ENCODE measurements around the gene TP63. TPM values are rescaled to one million over a fixed set of nuclear protein-coding genes. Genes with fewer than 3 reads are reported as not detected.

Gene TP63
- polyA plus RNA-seq, 2 of the 4 experiments (the other 2 are of a cell fraction), result 1.5 to 5.4 TPM

GRCh38 chr3:189708375-189708774 is 77.2 kb downstream of the TP63 start:
- WGBS (ENCODE audit: missing lambda C conversion rate), result 76% methylated on average over 3 of the region's 3 CpGs
- no peak for TF ChIP-seq CTCF (IDR thresholded peaks at IDR 0.05)
- no peak for TF ChIP-seq POLR2A (IDR thresholded peaks at IDR 0.05; ENCODE audit: low read length)
- no peak for TF ChIP-seq JUNB (IDR thresholded peaks at IDR 0.05)
- TF ChIP-seq HDAC2 (IDR thresholded peaks at IDR 0.05), result no peak
- no peak for TF ChIP-seq HOXB13 (CRISPR knock-in tag; IDR thresholded peaks at IDR 0.05; ENCODE audit: low read depth)
- ChIA-PET CTCF (no interaction called here), POLR2A (no interaction called here)
- ATAC-seq (no peak), DNase-seq (ENCODE audit: low read depth in 1 of 2, low spot score in 1 of 2) (no peak), FAIRE-seq (no peak)
- H3K9me3 ChIP-seq, result no peaks in the 10 kb centered on the region
- H3K4me3 ChIP-seq, result no peak overlapping the region
- H3K27ac ChIP-seq, result peak overlapping the region in 1 of 2 experiments; percentile 63; a peak in 2 of 6 replicates
- H3K4me1 ChIP-seq, result peaks cover 38% of the 10 kb centered on the region
- no peak overlapping the region for H3K4me2 ChIP-seq

GRCh38 chr3:189710620-189711402 is 79.6 kb downstream of the TP63 start:
- FAIRE-seq (peak; percentile 67), ATAC-seq (peak; percentile 92 to 95), DNase-seq (ENCODE audit: low read depth in 1 of 2, low spot score in 1 of 2) (peak; percentile 23 to 86)
- POLR2A ChIA-PET, result interaction anchor here (1.2 kb wide), 1 partner anchor 356 kb away, joined by 4 read pairs; no protein-coding TSS in a partner anchor
- CTCF ChIA-PET, result interaction anchor here (1.8 kb wide), 1 partner anchor 25 kb away, joined by 4 read pairs; no protein-coding TSS in a partner anchor
- peak overlapping the region; percentile 67 to 78 for H3K27ac ChIP-seq
- no peaks in the 10 kb centered on the region for H3K9me3 ChIP-seq
- peak overlapping the region; percentile 58 for H3K4me2 ChIP-seq
- H3K4me3 ChIP-seq, result no peak overlapping the region
- H3K4me1 ChIP-seq, result peaks cover 49% of the 10 kb centered on the region
- TF ChIP-seq GATA3 (IDR thresholded peaks at IDR 0.05; ENCODE audit: borderline replicate concordance) (peak; percentile 70; the same call in 1 of the 2 replicates), HOXB5 (CRISPR knock-in tag; IDR thresholded peaks at IDR 0.05) (no peak), E2F6 (IDR thresholded peaks at IDR 0.05; ENCODE audit: borderline replicate concordance, low read depth) (no peak), ATOH8 (CRISPR knock-in tag; IDR thresholded peaks at IDR 0.05; ENCODE audit: low read depth) (no peak), NFE2L2 (conservative IDR thresholded peaks at IDR 0.05; ENCODE audit: low read length) (no peak), SMC3 (IDR thresholded peaks at IDR 0.05) (no peak), CEBPB (IDR thresholded peaks at IDR 0.05) (no peak; a peak in 1 of 4 replicates), SREBF2 (IDR thresholded peaks at IDR 0.05) (no peak), ZSCAN20 (CRISPR knock-in tag; IDR thresholded peaks at IDR 0.05) (no peak), HMGXB4 (CRISPR knock-in tag; IDR thresholded peaks at IDR 0.05; ENCODE audit: borderline replicate concordance) (no peak), NR3C1 (IDR thresholded peaks at IDR 0.05) (no peak), HDAC2 (IDR thresholded peaks at IDR 0.05) (no peak), ZNF302 (CRISPR knock-in tag; IDR thresholded peaks at IDR 0.05) (no peak), CTCF (IDR thresholded peaks at IDR 0.05) (no peak), MYC (IDR thresholded peaks at IDR 0.05; ENCODE audit: borderline replicate concordance, low read length) (no peak), CHD2 (IDR thresholded peaks at IDR 0.05; ENCODE audit: low read length, partially characterized antibody) (no peak), MAFK (IDR thresholded peaks at IDR 0.05; ENCODE audit: partially characterized antibody) (peak; percentile 83), ZFP36 (IDR thresholded peaks at IDR 0.05; ENCODE audit: borderline replicate concordance, partially characterized antibody) (no peak), EP300 (IDR thresholded peaks at IDR 0.05) (peak; percentile 15 to 68; a peak in 2 of 5 replicates), RAD21 (conservative IDR thresholded peaks at IDR 0.05 in 1 of 2, IDR thresholded peaks at IDR 0.05 in 1 of 2) (peak in 1 of 2 experiments; percentile 1; a peak in 1 of 5 replicates), BHLHE40 (IDR thresholded peaks at IDR 0.05; ENCODE audit: low read depth, low read length) (no peak), FOSL2 (IDR thresholded peaks at IDR 0.05) (no peak), FOSL2 (CRISPR knock-in tag; IDR thresholded peaks at IDR 0.05) (peak; percentile 69), ESRRA (IDR thresholded peaks at IDR 0.05; ENCODE audit: borderline replicate concordance, low read length) (no peak), KDM5A (IDR thresholded peaks at IDR 0.05) (no peak), JUN (IDR thresholded peaks at IDR 0.05) (0 out of 5 replicates have a peak, but pooled peaks of 1 of the 2 experiments have one; percentile 21), PBX3 (IDR thresholded peaks at IDR 0.05) (0 out of 2 replicates have a peak, but pooled peaks have one; percentile 44)

Measured in A549 (cell line).